ENCODE results near the gene NCAPH2.

The NCAPH2 gene

GRCh38 chr22:50498322-50498890 lies 9.6 kb upstream of the NCAPH2 start:
- no peak overlapping the region for H3K4me3 ChIP-seq (ENCODE audit: low read depth, low read length)
- TF ChIP-seq CTCF (IDR thresholded peaks at IDR 0.05; ENCODE audit: low read depth, low read length), result peak; percentile 62

- TF ChIP-seq CTCF (IDR thresholded peaks at IDR 0.05; ENCODE audit: low read depth, low read length), result no peak
Measured at GRCh38 chr22:50500452-50500851, 7.6 kb upstream of the NCAPH2 start.

GRCh38 chr22:50502096-50502495 lies 5.9 kb upstream of the NCAPH2 start:
- no peak overlapping the region for H3K4me3 ChIP-seq (ENCODE audit: low read depth, low read length)
- no peak for TF ChIP-seq CTCF (IDR thresholded peaks at IDR 0.05; ENCODE audit: low read depth, low read length)

More at GRCh38 chr22:50500452-50500851, 7.6 kb upstream of the NCAPH2 start:
- H3K4me3 ChIP-seq (ENCODE audit: low read depth, low read length), result no peak overlapping the region

- no peak for TF ChIP-seq CTCF (IDR thresholded peaks at IDR 0.05; ENCODE audit: low read depth, low read length)
- no peak overlapping the region for H3K4me3 ChIP-seq (ENCODE audit: low read depth, low read length)
Measured at GRCh38 chr22:50502628-50503474, 5.2 kb upstream of the NCAPH2 start.

- TF ChIP-seq CTCF (IDR thresholded peaks at IDR 0.05; ENCODE audit: low read depth, low read length), result no peak
- H3K4me3 ChIP-seq (ENCODE audit: low read depth, low read length), result no peak overlapping the region
Measured at GRCh38 chr22:50503475-50504145, 4.4 kb upstream of the NCAPH2 start.

- no peak for TF ChIP-seq CTCF (IDR thresholded peaks at IDR 0.05; ENCODE audit: low read depth, low read length)
Measured at GRCh38 chr22:50504369-50505211, 3.4 kb upstream of the NCAPH2 start.

More at GRCh38 chr22:50504369-50505211, 3.4 kb upstream of the NCAPH2 start:
- no peak overlapping the region for H3K4me3 ChIP-seq (ENCODE audit: low read depth, low read length)
